Measurements from ENCODE around the gene WDR70.

- TF ChIP-seq EZH2 (IDR thresholded peaks at IDR 0.05; ENCODE audit: borderline replicate concordance, low read depth, low read length, poor library complexity, severe bottlenecking) = no peak
- TF ChIP-seq, protein P1, sequence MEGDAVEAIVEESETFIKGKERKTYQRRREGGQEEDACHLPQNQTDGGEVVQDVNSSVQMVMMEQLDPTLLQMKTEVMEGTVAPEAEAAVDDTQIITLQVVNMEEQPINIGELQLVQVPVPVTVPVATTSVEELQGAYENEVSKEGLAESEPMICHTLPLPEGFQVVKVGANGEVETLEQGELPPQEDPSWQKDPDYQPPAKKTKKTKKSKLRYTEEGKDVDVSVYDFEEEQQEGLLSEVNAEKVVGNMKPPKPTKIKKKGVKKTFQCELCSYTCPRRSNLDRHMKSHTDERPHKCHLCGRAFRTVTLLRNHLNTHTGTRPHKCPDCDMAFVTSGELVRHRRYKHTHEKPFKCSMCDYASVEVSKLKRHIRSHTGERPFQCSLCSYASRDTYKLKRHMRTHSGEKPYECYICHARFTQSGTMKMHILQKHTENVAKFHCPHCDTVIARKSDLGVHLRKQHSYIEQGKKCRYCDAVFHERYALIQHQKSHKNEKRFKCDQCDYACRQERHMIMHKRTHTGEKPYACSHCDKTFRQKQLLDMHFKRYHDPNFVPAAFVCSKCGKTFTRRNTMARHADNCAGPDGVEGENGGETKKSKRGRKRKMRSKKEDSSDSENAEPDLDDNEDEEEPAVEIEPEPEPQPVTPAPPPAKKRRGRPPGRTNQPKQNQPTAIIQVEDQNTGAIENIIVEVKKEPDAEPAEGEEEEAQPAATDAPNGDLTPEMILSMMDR (conservative IDR thresholded peaks at IDR 0.05; ENCODE audit: low read depth, low read length) = no peak
Observed at GRCh38 chr5:37756248-37756647, 377.1 kb downstream of the WDR70 start.
